Mononuclear cell (primary cell): Measurements from ENCODE around the gene LRRC49. TPM values are rescaled to one million over a fixed set of nuclear protein-coding genes. Genes with fewer than 3 reads are reported as not detected.
"Not testable (repeated sequence)": the region's sequence is repeated elsewhere in the genome, so short reads cannot be mapped to it uniquely, and the experiment has no call there.

Source experiments
- H3K27me3 ChIP-seq: 2 replicates; pipeline ENCODE4 v1.6.0; 2011; ENCODE audit warnings: low read length, control low read depth; ENCODE audit not compliant: insufficient read depth
- H3K4me1 ChIP-seq: 2 replicates; pipeline ENCODE4 v1.5.1; 2011; ENCODE audit warnings: mild to moderate bottlenecking, low read length, control low read depth; ENCODE audit not compliant: insufficient read depth
- H3K4me3 ChIP-seq: 2 replicates; pipeline ENCODE4 v1.5.1; 2011; ENCODE audit warnings: mild to moderate bottlenecking, low read length, moderate library complexity
- H3K9me3 ChIP-seq: 2 replicates; pipeline ENCODE4 v1.5.1; 2011; ENCODE audit warnings: low read depth, mild to moderate bottlenecking, control low read depth, low read length
- total RNA-seq: library from RNA; depleted of rRNA; stranded (reverse); fragments of >200 nt; gene quantifications from one replicate; pipeline ENCODE4 v1.2.3, GENCODE V29; 2012

Gene LRRC49
- total RNA-seq, 1 donor, result 0.21 TPM

DNA sequence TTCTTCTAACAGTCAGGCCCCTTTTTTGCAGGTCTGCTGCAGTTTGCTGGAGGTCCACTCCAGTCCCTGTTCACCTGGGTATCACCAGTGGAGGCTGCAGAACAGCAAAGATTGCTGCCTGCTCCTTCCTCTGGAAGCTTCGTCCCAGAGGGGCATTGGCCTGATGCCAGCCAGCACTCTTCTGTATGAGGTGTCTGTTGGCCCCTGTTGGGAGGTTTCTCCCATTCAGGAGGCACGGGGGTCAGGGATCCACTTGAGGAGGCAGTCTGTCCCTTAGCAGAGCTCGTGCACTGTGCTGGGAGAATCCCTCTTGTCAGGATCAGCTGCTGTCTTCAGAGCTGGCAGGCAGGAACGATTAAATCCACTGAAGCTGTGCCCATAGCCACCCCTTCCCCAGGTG, 138.6 kb downstream of the LRRC49 start:
- not testable (repeated sequence) for H3K4me3 ChIP-seq, H3K9me3 ChIP-seq

DNA sequence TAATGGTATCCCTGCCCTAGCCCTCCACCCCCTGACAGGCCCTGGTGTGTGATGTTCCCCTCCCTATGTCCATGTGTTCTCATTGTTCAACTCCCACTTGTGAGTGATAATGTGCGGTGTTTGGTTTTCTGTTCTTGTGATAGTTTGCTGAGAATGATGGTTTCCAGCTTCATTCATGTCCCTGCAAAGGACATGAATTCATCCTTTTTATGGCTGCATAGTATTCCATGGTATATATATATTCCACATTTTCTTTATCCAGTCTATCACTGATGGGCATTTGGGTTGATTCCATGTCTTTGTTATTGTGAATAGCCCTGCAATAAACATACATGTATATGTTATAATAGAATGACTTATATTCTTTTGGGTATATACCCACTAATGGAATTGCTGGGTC, 142.9 kb downstream of the LRRC49 start:
- H3K27me3 ChIP-seq, H3K4me1 ChIP-seq, H3K9me3 ChIP-seq, H3K4me3 ChIP-seq: not testable (repeated sequence)

More for the DNA sequence above, 138.6 kb downstream of the LRRC49 start:
- not testable (repeated sequence) for H3K27me3 ChIP-seq, H3K4me1 ChIP-seq

- Histone ChIP-seq H3K27me3 (no peaks in the 10 kb centered on the region), H3K4me1 (no peaks in the 10 kb centered on the region), H3K9me3 (no peaks in the 10 kb centered on the region), H3K4me3 (no peak overlapping the region)
Measured at GRCh38 chr15:71042356-71042922, 149.8 kb downstream of the LRRC49 start.

DNA sequence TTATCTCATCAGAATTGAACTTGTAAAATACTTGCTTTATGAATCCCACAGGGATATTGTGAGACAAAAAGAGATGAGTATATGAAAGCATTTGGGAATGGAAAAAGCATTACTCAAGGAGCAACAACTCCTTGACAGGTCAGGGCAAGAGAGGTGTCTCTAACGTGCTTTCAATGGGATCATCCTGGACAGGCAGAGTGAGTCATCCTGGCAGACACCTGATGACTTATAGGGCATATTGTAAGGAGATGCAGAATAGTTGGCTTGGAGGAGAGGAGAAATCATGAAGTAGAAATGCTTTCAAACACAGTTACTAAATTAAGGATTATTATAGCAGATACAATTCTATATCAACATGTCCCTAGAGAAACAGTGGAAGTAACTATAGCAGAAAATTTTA, 150.7 kb downstream of the LRRC49 start:
- no peaks in the 10 kb centered on the region for H3K27me3 ChIP-seq
- no peaks in the 10 kb centered on the region for H3K4me1 ChIP-seq
- H3K9me3 ChIP-seq, result no peaks in the 10 kb centered on the region
- H3K4me3 ChIP-seq, result no peak overlapping the region

DNA sequence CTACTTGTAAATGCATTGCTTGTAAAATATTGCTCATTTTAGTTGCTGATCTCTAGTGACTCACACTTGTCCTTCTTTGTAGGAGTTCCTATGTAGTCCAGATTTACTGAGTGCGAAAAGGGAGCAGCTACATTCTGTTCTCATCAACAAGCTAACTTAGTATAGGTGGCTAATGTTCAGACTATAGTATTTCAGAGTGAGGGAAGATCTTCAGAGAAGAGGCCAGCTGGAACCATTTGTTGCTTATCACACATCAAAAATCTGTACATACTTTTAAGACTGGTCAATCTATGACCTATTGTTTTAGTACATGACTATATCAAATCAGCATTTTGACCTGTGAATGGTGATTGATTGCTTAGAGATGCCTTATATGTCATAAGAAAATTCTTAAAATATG, 151.4 kb downstream of the LRRC49 start:
- H3K4me3 ChIP-seq, result no peak overlapping the region
- H3K9me3 ChIP-seq, result no peaks in the 10 kb centered on the region
- H3K4me1 ChIP-seq, result no peaks in the 10 kb centered on the region
- H3K27me3 ChIP-seq, result no peaks in the 10 kb centered on the region

- H3K27me3 ChIP-seq, H3K4me1 ChIP-seq, H3K4me3 ChIP-seq, H3K9me3 ChIP-seq: not testable (repeated sequence)
Measured at GRCh38 chr15:71046146-71046545, 153.5 kb downstream of the LRRC49 start.

DNA sequence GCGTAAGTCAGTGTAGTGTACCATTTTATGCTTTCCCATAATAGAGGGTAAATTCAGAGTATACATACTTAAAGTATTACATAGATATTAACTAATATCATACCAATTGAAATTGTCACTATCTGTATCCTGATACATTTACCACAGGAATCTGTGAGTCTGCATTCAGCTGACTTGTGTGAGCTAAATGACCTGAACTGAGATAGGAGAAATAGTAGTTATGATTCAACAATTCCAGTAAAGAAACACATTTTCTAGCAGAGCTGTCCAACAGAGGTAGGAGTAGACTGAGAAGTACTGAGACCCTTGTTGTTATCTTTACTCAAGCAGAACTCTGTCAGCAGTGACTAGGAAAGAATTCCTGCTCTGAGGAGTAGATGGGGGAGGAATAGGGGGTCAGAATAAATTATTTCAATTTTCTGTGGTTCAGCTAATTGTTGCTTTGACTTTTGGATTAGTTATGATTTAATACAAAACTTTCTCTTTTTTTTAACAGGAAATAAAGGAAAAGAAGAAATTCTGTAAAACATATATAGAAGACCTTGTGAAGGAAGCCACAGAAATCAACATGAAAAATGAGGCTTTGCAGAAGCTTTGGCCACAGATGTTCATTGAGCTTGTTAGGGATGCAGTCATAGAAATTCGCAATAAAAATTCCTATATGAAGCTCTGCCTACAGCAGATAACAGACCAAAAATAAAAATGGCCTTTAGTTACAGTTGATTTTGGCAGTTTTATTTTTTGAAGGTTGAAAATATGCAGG, 156.5 kb downstream of the LRRC49 start:
- no peaks in the 10 kb centered on the region for H3K4me1 ChIP-seq
- H3K4me3 ChIP-seq, result no peak overlapping the region
- no peaks in the 10 kb centered on the region for H3K9me3 ChIP-seq
- H3K27me3 ChIP-seq, result no peaks in the 10 kb centered on the region

- no peaks in the 10 kb centered on the region for H3K9me3 ChIP-seq
- H3K4me1 ChIP-seq, result no peaks in the 10 kb centered on the region
- no peak overlapping the region for H3K4me3 ChIP-seq
- H3K27me3 ChIP-seq, result no peaks in the 10 kb centered on the region
Measured at GRCh38 chr15:71049706-71050422, 157.2 kb downstream of the LRRC49 start.

DNA sequence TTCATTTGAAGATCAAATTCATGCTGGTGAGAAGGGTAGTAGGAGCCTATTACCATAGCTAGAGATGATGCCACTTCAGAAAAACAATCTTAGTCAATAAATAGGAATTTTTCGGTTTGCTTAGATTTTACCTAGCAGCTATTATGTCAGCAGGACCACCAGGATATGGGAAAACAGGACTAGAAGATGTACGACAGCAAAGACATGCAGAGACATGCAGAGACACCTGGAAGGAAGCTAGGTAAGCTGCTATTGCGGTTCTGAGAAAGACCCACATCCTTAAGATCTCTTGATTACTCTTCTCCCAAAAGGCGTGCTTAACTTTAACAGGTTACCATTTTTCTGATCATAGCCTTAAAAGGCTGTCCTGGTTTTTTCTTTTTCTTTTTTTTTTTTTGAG, 157.8 kb downstream of the LRRC49 start:
- H3K27me3 ChIP-seq, result no peaks in the 10 kb centered on the region
- H3K4me1 ChIP-seq, result no peaks in the 10 kb centered on the region
- no peak overlapping the region for H3K4me3 ChIP-seq
- no peaks in the 10 kb centered on the region for H3K9me3 ChIP-seq

DNA sequence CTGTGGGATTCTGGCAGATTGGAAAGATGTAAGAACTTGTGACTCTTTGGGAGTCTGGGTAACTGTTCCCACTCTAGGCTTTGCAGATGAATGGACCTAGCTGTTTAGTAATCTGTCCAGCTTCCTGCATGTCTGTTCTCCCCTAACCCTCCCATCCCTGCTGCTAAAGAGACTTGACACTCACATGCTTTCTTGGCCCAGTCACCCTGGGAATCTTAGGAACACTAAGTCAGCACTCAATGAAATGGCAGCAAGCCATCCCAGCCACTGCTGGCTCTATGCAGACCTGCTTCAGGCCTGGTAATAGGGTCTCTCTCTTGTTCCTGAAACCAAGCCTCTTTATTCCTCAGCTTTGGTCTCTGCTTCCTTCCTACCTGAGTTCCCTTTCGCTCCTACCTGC, 158.9 kb downstream of the LRRC49 start:
- no peaks in the 10 kb centered on the region for H3K27me3 ChIP-seq
- no peak overlapping the region for H3K4me3 ChIP-seq
- H3K4me1 ChIP-seq, result no peaks in the 10 kb centered on the region
- H3K9me3 ChIP-seq, result no peaks in the 10 kb centered on the region

GRCh38 chr15:71052356-71052755, 159.7 kb downstream of the LRRC49 start:
- no peaks in the 10 kb centered on the region for H3K4me1 ChIP-seq
- no peak overlapping the region for H3K4me3 ChIP-seq
- no peaks in the 10 kb centered on the region for H3K9me3 ChIP-seq
- no peaks in the 10 kb centered on the region for H3K27me3 ChIP-seq

GRCh38 chr15:71054286-71054952, 161.8 kb downstream of the LRRC49 start:
- Histone ChIP-seq H3K4me3 (no peak overlapping the region), H3K4me1 (no peaks in the 10 kb centered on the region)

DNA sequence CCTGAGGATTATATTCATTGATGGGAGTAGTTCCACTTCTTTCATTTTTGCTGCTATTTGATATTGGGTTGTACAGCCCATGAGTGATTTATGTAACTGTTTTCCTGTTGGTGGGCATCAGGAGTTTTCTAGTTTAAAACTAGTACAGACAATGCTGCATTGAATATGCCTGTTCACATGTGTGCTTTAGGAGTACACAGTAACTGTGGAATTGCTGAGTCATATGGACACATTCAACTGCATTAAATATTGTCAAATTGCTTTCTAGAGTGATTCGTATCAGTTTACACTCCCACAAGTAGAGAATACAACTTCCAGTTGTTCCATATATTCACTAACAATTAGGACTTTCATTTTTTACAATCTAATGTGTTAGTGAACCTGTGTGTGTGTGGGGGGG, 162.8 kb downstream of the LRRC49 start:
- Histone ChIP-seq H3K27me3 (no peaks in the 10 kb centered on the region), H3K4me1 (no peaks in the 10 kb centered on the region), H3K9me3 (peaks cover 6% of the 10 kb centered on the region), H3K4me3 (no peak overlapping the region)

More at GRCh38 chr15:71054286-71054952, 161.8 kb downstream of the LRRC49 start:
- Histone ChIP-seq H3K27me3 (no peaks in the 10 kb centered on the region), H3K9me3 (peaks cover 6% of the 10 kb centered on the region)

- no peak overlapping the region for H3K4me3 ChIP-seq
- H3K9me3 ChIP-seq, result peaks cover 6% of the 10 kb centered on the region
- H3K4me1 ChIP-seq, result no peaks in the 10 kb centered on the region
- H3K27me3 ChIP-seq, result no peaks in the 10 kb centered on the region
Measured at GRCh38 chr15:71056111-71056510, 163.5 kb downstream of the LRRC49 start.

DNA sequence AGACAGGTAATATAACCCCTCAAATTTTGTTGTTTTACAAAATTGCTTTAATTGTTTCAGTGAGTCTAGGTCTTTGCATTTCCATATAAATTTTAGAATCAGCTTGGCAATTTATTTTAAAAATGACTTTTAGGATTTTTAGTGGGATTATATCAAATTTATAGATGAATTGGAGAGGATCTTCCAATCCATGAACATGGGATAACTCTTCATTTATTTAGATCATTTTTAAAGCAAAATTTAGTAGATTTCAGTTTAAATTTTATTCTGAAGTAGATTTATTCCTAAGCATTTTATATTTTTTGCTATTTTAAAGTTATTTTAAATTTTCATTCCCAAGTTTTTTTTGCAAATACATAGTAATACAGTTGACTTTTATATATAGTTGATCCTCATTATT, 164.5 kb downstream of the LRRC49 start:
- Histone ChIP-seq H3K4me3 (no peak overlapping the region), H3K27me3 (peaks cover 2% of the 10 kb centered on the region), H3K4me1 (no peaks in the 10 kb centered on the region), H3K9me3 (peaks cover 6% of the 10 kb centered on the region)
